SW 1271 (cell line): Measurements from ENCODE around the gene XYLT1.

ENCODE experiments used
- DNase-seq, 2 experiments: peaks; one replicate each; lab custom pipeline; 2025; lab: John Stamatoyannopoulos, UW

Gene XYLT1

GRCh38 chr16:17457513-17457912, 13.2 kb downstream of the XYLT1 start:
- DNase-seq: no peak

GRCh38 chr16:17454162-17454730, 16.5 kb downstream of the XYLT1 start:
- DNase-seq: no peak

GRCh38 chr16:17453364-17454038, 17.3 kb downstream of the XYLT1 start:
- DNase-seq: no peak

GRCh38 chr16:17452922-17453321, 17.8 kb downstream of the XYLT1 start:
- no peak for DNase-seq

GRCh38 chr16:17451843-17452242, 18.9 kb downstream of the XYLT1 start:
- no peak for DNase-seq

GRCh38 chr16:17450291-17450690, 20.5 kb downstream of the XYLT1 start:
- DNase-seq: no peak

- no peak for DNase-seq
Measured at GRCh38 chr16:17448640-17449638, 21.8 kb downstream of the XYLT1 start.

- DNase-seq: no peak
Measured at GRCh38 chr16:17447101-17447569, 23.6 kb downstream of the XYLT1 start.

- DNase-seq: no peak
Measured at GRCh38 chr16:17446661-17447060, 24.1 kb downstream of the XYLT1 start.

- DNase-seq: no peak
Measured at GRCh38 chr16:17445421-17445820, 25.3 kb downstream of the XYLT1 start.

GRCh38 chr16:17444658-17445057, 26.1 kb downstream of the XYLT1 start:
- no peak for DNase-seq

GRCh38 chr16:17440131-17440530, 30.6 kb downstream of the XYLT1 start:
- DNase-seq: no peak

- DNase-seq: no peak
Measured at GRCh38 chr16:17439580-17439979, 31.2 kb downstream of the XYLT1 start.

GRCh38 chr16:17437981-17438380, 32.8 kb downstream of the XYLT1 start:
- no peak for DNase-seq

- no peak for DNase-seq
Measured at GRCh38 chr16:17437127-17437720, 33.5 kb downstream of the XYLT1 start.

- DNase-seq: no peak
Measured at GRCh38 chr16:17435318-17435717, 35.4 kb downstream of the XYLT1 start.

- DNase-seq: no peak
Measured at GRCh38 chr16:17433577-17434451, 36.9 kb downstream of the XYLT1 start.

- DNase-seq: no peak
Measured at GRCh38 chr16:17432901-17433576, 37.7 kb downstream of the XYLT1 start.

GRCh38 chr16:17431968-17432625, 38.7 kb downstream of the XYLT1 start:
- no peak for DNase-seq

- DNase-seq: no peak
Measured at GRCh38 chr16:17431012-17431411, 39.7 kb downstream of the XYLT1 start.
